Left forelimb (tissue), 1 donor: ENCODE data around the gene GALNT15.

Experiments
- DNase-seq: peaks from one replicate; pipeline ENCODE4 v3.0.0-alpha.2; 2018; ENCODE audit warnings: low spot score

GALNT15 gene

DNA sequence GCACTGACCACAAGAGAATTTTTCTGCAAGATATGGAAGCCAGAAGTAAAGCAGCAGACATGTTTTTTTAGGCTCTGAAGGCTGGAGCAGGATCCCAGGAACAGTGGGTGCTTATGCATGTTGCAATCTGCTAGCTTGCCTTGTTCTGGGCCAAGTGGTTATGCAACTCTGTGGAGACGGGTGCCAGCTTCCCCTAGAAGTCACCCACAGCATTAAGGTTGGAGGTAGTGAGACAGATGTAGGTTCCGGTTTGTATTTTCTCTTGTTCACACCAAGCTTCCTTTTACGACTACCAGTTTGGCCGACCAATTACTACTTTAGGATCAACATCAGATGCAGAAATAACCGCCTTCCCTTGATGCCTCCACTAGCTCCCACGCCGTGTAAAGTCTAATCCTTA, 79.1 kb downstream of the GALNT15 start:
- no peak for DNase-seq

DNA sequence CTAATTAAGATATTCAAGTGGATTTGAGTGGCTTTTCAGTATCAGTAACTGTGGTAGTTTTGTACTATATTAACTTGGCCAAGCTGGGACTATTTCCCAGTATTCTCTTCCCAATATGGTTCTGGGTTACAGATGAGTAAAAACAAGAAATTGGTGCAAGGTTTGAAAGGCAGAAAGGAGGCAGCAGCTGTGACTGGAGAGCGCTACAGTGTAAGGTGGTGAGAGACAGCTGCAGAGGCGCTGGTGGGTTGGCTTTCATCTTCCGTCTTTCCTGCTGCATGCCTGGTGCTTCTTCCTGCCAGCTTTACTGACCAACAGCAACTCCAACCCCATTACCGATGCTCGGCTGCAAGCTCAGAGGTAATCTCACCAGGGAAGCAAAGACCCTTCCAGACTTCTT, 80.4 kb downstream of the GALNT15 start:
- no peak for DNase-seq

DNA sequence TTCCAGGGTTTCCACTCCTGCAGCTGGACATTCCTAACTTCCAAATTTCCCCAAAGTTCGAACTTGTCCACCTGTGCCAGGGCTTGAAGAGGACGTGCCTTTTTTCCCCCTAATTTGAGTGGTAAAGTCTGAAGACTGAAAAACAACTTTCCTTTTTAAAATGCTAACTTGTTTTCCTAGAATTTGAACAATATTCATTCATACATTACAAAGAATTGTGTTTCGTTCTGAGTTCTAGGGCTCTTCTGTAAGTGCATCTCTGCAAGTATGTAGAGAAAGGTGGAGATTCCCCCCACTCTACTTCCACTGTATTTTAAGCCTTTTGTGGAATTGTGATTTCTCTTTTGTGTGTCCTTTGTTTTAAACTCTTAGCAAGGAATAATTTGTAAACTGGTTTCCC, 80.8 kb downstream of the GALNT15 start:
- no peak for DNase-seq

DNA sequence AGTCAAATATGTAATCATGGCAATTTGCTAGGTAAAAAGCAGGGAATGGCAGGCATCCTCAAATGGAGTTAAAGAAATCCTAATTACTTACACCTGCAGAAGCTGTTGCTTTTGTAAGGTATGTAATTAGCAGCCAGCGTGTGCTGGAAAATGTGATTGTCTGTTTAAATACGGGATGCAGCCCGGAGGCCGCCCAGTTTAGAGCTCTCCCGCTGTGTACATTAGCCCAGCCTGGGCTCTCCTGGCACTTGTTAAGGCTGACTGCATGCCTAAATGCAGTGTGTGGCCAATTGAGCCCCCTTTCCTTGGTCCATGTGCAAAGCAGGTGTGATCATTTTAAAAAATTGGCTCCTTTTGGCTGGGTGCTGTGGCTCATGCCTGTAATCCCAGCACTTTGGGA, 81.2 kb downstream of the GALNT15 start:
- DNase-seq: no peak

DNA sequence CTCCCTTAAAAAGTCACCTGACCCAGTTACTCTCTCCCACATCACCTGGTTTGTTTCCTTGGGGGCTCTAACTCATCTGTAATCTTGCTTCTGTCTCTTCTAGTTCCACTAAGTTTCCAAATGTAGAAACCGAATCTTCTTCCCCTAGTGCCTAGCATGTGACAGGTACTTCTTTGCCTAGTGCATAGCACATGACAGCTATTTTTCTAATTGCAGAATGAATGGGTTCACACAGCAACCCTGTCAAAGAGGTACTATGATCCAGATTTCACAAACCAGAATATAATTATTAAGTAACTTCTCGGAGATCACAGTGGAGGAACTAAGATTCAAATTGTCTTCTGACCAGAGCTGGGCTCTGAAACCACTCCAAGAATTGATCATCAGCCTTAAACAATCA, 82.8 kb downstream of the GALNT15 start:
- no peak for DNase-seq

DNA sequence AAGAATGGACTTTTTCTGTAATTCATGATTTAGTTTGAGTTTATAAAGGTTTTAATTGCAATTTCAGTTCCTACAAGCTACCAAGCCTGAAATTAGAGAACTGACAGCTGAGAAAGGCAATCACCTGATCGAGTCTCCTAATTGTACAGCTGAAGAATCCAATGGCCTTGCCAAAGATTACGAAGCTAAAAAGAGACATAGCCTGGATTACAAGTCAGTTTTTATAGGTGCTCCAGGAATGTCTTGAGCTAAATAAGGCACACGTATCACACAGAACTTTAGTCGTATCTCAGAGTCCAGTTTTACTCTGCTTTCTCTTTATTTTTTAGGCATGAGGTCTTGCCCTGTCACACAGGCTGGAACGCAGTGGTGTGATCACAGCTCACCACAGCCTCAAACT, 83.7 kb downstream of the GALNT15 start:
- DNase-seq: no peak

DNA sequence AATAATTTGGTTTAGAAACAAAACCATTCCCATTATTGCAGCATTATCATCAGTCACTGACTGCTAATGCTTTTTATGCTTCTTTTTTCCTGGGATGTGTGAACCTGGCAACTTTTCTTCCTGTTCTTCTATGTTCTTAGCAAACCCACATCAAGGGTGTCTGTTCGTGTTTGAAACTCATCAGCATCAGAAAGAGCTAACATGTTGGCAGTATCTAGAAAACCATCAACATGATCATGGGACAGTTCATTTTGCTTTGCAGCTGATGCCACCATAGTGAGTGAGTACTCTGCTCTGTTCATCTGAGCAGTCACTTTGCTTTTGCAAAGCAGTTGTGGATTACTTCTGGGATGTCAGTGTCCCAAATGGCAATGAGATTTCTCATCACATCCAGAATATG, 84.4 kb downstream of the GALNT15 start:
- no peak for DNase-seq

DNA sequence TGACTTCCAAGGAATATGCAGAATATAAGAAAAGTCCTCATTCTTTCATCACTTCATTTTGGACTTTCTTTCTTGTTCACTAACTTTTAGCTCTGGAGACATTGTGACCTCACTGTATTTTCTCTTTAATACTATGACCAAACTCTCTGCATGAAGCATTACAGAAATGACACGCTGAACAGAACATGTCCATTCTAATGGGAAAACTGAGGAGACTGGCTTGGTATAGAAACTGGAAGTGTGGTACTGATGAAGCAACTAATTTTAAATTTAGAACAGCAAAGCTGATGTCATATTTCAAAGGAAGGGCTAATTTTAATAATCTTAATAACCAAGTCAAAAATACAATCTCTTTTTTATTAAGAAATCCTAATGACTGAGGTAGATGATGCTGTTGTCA, 85.6 kb downstream of the GALNT15 start:
- no peak for DNase-seq

DNA sequence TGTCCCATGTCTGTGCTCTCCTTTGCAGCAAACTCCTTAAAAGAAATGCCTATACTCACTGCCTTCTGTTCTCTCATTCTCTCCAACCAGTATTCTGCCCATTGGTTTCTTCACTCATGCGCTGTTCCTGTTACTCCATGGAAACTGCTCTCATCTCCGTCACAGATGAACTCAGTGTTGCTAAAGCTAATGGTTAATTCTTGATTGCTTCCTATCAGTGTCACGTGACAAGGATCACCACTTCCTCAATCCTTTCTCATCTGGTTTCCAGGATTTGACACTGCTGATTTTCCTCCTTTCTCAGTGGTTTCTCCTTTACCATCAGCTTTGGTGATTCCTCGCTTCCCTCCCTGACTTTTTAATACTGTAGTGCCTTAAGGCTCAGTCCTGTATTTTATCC, 87.7 kb downstream of the GALNT15 start:
- DNase-seq: no peak

DNA sequence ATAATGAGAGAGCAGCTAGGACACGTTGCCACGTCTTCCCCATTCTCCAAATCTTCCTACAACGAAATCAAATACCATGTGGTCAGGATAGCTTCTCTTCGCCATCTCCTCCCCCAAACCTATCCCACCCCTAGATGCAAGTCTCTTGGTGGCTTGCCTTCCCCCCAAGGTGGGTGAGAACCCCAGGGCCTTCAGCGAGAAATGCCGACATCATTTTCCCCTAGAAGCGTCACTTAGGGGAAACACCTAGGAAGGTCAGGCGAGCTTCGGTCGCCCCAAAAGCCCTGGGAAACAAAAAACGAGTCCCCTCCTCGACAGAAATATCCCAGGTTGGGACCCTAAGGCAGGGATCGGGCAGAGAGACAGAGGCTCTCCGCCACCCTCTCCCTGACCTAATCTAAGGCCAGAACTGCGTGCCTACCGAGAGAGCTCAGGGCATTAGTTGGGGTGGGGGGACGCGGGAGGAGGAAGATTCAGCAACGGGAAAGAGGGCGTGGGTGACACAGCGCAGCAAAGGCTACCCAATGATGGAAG, 89.8 kb downstream of the GALNT15 start:
- DNase-seq: no peak

DNA sequence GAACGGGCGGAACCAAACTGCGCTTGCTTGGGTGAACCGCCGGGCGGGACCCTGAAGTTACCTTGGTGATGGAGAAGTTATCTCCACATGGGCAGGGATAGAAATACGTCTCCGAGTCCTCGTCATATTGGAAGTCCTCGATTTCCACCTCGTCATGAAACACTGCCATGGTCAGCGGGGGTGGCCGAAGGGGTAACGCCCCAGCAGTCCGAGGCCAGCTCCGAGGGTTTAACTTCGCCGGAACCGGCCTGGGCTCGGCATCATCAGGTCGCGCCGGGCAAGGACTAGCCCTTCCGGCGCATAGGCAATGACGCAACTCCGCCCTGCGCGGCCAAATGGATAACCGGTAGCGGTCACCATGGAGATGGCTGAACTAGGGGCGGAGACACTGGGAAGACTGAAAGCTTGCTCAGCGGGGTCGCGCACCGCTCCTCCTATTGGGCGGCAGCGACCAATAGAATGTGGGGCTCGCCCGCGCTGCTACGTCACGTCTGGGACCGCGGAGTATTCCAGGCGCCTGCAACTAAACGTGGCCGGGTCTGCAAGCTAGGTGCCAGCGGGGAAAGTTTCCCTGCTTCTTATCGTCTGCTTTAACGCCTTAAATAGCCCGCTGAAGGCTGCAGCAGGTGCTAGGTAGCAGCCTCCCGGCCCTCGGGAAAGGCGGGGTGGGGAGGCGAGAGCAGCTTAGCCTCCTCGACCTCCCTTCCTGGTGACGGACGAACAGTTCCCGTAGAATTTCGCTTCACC, 90.4 kb downstream of the GALNT15 start, which contains the start of the genes DPH3 and OXNAD1:
Gene DPH3, minus strand, starts transcription at position 236 of the 747 bp plus-strand sequence. Its CDS starts 67 bp downstream, at position 169.
Gene OXNAD1, plus strand, starts transcription at position 505 of the 747 bp plus-strand sequence. CDS start 5,741 bp downstream, outside the sequence.
- DNase-seq: peak; percentile 99

DNA sequence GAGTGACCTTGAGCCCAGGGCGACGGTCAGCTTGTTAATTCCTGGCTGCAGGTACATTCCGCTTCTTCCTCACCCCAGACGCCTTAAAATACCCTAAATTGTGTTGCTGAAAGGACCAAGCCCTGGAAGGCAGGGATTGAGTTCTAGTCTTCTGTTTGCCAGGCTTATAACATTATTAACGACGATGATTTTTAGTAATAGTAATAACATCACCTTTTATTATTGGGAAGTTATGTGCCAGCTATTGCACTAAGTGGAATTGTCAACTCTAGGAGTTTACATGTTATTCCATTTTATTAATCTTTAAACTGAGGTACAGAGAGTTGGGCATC, 90.9 kb downstream of the GALNT15 start:
- DNase-seq: no peak

DNA sequence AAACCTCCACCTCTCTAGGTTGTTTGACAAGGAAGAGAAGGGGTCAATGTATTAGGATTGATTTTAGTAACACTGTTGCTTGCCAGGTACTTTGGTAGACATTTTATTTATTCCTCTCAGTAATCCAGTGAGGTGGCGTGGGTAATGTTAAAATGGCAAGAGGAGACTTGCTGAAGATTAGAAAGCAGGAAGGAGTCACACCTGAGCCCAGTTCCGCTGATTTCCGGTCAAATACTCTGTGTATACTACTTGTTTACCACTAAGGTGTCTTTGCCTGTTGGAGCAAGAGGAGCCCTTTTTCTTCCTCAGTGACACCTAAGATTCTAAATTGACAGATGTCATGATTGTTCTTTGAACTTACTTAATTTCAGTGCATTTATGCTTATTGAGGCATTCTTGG, 92.2 kb downstream of the GALNT15 start:
- DNase-seq: no peak

DNA sequence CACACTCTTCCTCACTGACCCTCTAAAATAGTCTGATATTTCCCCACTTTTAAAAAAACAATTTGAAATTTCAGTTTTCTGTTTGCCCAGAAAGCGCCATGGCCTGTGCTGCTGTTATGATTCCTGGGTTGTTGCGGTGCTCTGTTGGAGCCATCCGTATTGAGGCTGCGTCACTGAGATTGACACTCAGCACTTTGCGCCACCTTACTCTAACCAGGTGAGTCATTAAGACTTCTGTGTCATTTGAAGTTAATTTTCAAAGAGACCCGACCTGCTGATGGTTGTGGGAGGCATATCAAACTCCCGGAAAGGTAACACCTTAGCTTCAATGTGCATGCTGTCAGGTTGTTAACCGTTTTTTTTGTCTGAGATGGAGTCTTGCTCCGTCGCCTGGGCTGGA, 96.4 kb downstream of the GALNT15 start:
- DNase-seq: no peak

DNA sequence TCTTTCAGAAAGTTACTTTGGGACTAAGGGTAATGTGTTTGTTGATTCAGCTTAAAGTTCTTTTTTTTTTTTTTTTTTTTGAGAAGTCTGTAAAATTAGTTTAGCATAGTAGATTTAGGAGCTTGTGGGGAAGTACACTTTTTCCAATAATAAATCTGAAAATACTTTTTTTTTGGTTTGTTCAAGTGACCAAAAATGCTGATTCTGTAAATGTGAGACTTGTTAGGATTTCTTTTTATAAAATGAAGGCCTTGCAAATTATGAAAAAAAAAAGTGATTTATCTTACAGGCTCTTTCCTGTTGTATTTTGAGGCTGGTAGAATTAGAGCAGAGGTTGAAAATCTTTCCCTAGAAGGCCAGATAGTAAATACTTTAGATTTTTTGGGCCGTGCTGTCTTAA, 98.1 kb downstream of the GALNT15 start:
- no peak for DNase-seq

DNA sequence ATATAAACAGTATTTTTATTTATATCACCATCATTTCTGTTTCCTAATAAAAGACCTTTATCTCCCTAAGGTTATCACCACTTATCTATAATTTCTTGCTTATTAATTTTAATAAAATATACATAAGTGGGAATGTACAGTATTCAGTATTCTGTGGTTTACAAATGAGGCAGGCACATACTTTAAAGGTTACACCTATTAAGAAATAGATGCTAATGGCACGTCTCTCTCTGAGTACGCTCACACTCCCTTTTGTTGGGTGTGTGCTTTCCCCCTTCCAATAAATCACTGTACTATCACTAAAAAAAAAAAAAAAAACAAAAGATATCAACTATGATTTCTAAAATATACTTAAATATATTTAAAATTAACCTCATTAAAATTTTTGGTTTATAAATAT, 99.4 kb downstream of the GALNT15 start:
- no peak for DNase-seq

DNA sequence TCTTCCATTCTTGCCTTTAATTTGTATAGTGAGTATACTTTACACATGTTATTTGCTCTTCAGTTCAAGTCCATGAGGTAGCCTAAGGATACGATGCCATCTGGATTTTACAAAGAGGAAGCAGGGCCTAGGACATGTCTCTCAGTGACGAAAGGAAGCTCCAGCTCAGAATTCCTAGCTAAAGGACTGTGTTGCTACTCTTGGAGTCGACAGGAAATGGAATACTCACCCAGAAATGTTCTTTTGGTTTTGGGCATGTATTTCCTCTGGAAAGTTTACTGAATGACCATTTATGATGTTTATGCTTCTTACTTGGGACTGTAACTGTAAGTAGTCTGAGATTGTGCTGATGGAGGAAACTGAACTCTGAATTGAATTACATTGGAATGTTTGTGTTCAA, 103.0 kb downstream of the GALNT15 start:
- DNase-seq: no peak

DNA sequence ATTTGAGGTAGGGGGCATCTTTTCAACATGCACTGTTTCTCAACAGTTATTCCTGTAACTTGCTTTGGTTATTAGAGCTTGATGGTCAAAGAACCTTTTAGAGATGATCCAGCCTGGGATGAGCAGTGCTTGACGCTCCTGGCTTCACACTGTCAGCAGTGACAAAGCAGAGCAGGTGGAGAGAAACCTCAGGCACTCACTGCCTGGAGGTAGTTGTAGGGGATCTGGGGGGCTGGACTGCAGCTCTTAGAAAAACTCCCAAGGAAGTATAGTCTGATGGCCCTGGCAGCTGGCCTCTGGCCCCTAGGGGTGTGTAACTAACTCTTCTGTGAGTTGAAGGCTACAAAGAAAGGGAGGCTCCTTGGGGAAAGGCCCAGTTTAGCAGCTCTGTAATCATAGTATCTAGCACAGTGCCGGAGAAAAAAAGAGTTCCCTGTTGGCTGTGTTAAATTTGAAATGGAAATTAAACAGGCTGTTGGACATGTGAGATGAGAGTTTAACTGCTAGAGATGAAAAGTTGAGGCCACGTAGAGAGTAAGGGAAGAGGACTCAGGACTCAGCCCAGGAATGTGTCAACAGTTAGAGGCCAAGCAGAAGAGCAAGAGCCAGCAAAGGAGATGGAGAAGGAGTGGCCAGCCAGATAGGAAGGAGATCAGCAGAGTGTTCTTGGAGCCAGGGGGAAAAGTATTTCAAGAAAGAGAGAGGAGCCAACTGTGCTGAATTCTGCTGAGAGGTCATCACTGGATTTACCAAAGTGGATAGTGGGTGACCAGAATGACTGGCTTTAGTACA, 104.7 kb downstream of the GALNT15 start:
- no peak for DNase-seq

DNA sequence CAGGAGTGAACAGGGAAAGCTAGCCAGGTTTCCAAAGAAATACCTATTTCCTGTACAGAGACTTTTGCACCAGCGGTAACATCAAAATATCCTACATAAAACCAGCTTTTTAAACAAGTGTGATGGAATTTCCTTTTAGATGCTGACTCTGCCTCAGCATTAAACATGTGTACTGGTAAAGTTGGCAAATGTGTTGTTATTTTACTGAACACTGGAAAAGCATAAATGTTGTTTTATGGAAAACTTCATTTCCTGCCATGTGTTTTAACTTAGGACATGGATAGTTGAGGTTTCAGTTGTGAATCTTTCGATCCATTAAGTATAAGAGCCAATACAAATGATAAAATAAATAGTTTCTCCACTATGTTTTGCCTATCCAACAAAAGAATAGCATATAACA, 106.2 kb downstream of the GALNT15 start:
- no peak for DNase-seq
